ENCODE measurements around the gene VPS9D1.
"Not testable (repeated sequence)": the region's sequence is repeated elsewhere in the genome, so short reads cannot be mapped to it uniquely, and the experiment has no call there.

GRCh38 chr16:89689621-89690020, 31.1 kb downstream of the VPS9D1 start:
- TF ChIP-seq CTCF (conservative IDR thresholded peaks at IDR 0.05 in 1 of 2, IDR thresholded peaks at IDR 0.05 in 1 of 2; ENCODE audit: extremely low read depth in 1 of 2, insufficient read depth in 1 of 2, low read depth in 1 of 2, low read length in 2 of 2); EZH2 (IDR thresholded peaks at IDR 0.05; ENCODE audit: borderline replicate concordance, low read length): not testable (repeated sequence)
